HEK293 (cell line): Measurements from ENCODE around the gene SULF2.

Experiments used
- CTCF ChIA-PET: fragments of 350-600 bp; formaldehyde crosslinking; extraction: SDS; loops from one replicate; lab custom pipeline; 2021; ENCODE audit warnings: antibody characterized with exemption; lab: Yijun Ruan, JAX
- POLR2A ChIA-PET: fragments of 300-600 bp; formaldehyde crosslinking; extraction: SDS; loops from one replicate; lab custom pipeline; 2020; ENCODE audit warnings: antibody characterized with exemption, inconsistent platforms; lab: Yijun Ruan, JAX
- H3K27ac ChIP-seq: fragments of 200-500 bp; sonication (Bioruptor generic); 2 replicates; pipeline ENCODE4 v1.5.1; 2014; ENCODE audit warnings: low read depth, low read length, control low read depth, inconsistent platforms; ENCODE audit errors: extremely low read depth
- H3K36me3 ChIP-seq, 2 experiments: fragments of 200-500 bp in 1 of 2; sonication (Bioruptor generic) in 1 of 2; 1 replicate in 1 of 2; 2 replicates in 1 of 2; pipeline ENCODE4 v1.5.1; 2014 to 2017; ENCODE audit warnings: inconsistent platforms in 2 of 2, low read length in 2 of 2; ENCODE audit not compliant: control insufficient read depth in 2 of 2, insufficient read depth in 1 of 2
- H3K4me1 ChIP-seq: fragments of 200-500 bp; sonication (Bioruptor generic); 2 replicates; pipeline ENCODE4 v1.5.1; 2014; ENCODE audit warnings: mild to moderate bottlenecking, low read length, inconsistent platforms; ENCODE audit not compliant: control insufficient read depth, insufficient read depth
- H3K4me3 ChIP-seq: 2 replicates; pipeline ENCODE4 v1.5.1; 2011; ENCODE audit warnings: low read depth, mild to moderate bottlenecking, control low read depth, low read length, moderate library complexity
- H3K9me3 ChIP-seq: fragments of 200-500 bp; sonication (Bioruptor generic); 2 replicates; pipeline ENCODE4 v1.5.1; 2014; ENCODE audit warnings: low read depth, low read length, inconsistent platforms; ENCODE audit not compliant: control insufficient read depth, insufficient read depth
- GLI4 ChIP-seq: fragments of 450-650 bp; formaldehyde crosslinking; IDR thresholded peaks from 2 replicates; pipeline ENCODE4 v1.5.1; 2016; ENCODE audit warnings: missing biosample characterization, missing genetic modification characterization
- GLIS1 ChIP-seq: fragments of 450-650 bp; formaldehyde crosslinking; IDR thresholded peaks from 2 replicates; pipeline ENCODE4 v1.5.1; 2016; ENCODE audit warnings: missing biosample characterization, missing genetic modification characterization
- GLIS2 ChIP-seq: fragments of 450-650 bp; formaldehyde crosslinking; IDR thresholded peaks from 2 replicates; pipeline ENCODE4 v1.5.1; 2016; ENCODE audit warnings: missing biosample characterization, missing genetic modification characterization
- HOXC10 ChIP-seq: sonication (generic); formaldehyde crosslinking; IDR thresholded peaks from 2 replicates; pipeline ENCODE4 v1.8.1; 2023; ENCODE audit warnings: mild to moderate bottlenecking, missing genetic modification reagents
- KLF9 ChIP-seq: fragments of 450-650 bp; formaldehyde crosslinking; IDR thresholded peaks from 2 replicates; pipeline ENCODE4 v1.5.1; 2016; ENCODE audit warnings: missing biosample characterization, missing genetic modification characterization, low read depth
- MYNN ChIP-seq: fragments of 450-650 bp; formaldehyde crosslinking; IDR thresholded peaks from 2 replicates; pipeline ENCODE4 v1.5.1; 2016; ENCODE audit warnings: missing biosample characterization, missing genetic modification characterization, borderline replicate concordance
- RBAK ChIP-seq: fragments of 450-650 bp; formaldehyde crosslinking; IDR thresholded peaks from 2 replicates; pipeline ENCODE4 v1.5.1; 2016; ENCODE audit warnings: missing biosample characterization, missing genetic modification characterization
- SCRT1 ChIP-seq: fragments of 450-650 bp; formaldehyde crosslinking; IDR thresholded peaks from 2 replicates; pipeline ENCODE4 v1.5.1; 2016; ENCODE audit warnings: missing biosample characterization, missing genetic modification characterization, borderline replicate concordance
- ZBTB21 ChIP-seq: fragments of 450-650 bp; formaldehyde crosslinking; IDR thresholded peaks from 2 replicates; pipeline ENCODE4 v1.5.1; 2017; ENCODE audit warnings: missing biosample characterization, missing genetic modification characterization
- ZNF121 ChIP-seq: fragments of 450-650 bp; formaldehyde crosslinking; IDR thresholded peaks from 2 replicates; pipeline ENCODE4 v1.5.1; 2016; ENCODE audit warnings: missing biosample characterization, missing genetic modification characterization
- ZNF146 ChIP-seq: fragments of 450-650 bp; formaldehyde crosslinking; IDR thresholded peaks from 2 replicates; pipeline ENCODE4 v1.5.1; 2016; ENCODE audit warnings: missing biosample characterization, missing genetic modification characterization
- ZNF157 ChIP-seq: fragments of 450-650 bp; formaldehyde crosslinking; IDR thresholded peaks from 2 replicates; pipeline ENCODE4 v1.5.1; 2016; ENCODE audit warnings: missing biosample characterization, missing genetic modification characterization
- ZNF211 ChIP-seq: fragments of 450-650 bp; formaldehyde crosslinking; IDR thresholded peaks from 2 replicates; pipeline ENCODE4 v1.5.1; 2016; ENCODE audit warnings: low read depth, missing biosample characterization, missing genetic modification characterization
- ZNF335 ChIP-seq: fragments of 450-650 bp; formaldehyde crosslinking; conservative IDR thresholded peaks from 2 replicates; pipeline ENCODE4 v1.5.1; 2016; ENCODE audit warnings: missing biosample characterization, missing genetic modification characterization
- ZNF510 ChIP-seq: fragments of 450-650 bp; formaldehyde crosslinking; IDR thresholded peaks from 2 replicates; pipeline ENCODE4 v1.5.1; 2018; ENCODE audit warnings: mild to moderate bottlenecking, missing genetic modification characterization, missing biosample characterization; ENCODE audit not compliant: insufficient replicate concordance
- ZNF544 ChIP-seq: fragments of 450-650 bp; formaldehyde crosslinking; IDR thresholded peaks from 2 replicates; pipeline ENCODE4 v1.5.0; 2017; ENCODE audit warnings: missing biosample characterization, missing genetic modification characterization
- ZNF549 ChIP-seq: fragments of 450-650 bp; IDR thresholded peaks from 2 replicates; pipeline ENCODE4 v1.5.1; 2018; ENCODE audit warnings: missing biosample characterization, missing genetic modification characterization, mild to moderate bottlenecking, inconsistent platforms, moderate library complexity
- ZNF558 ChIP-seq: fragments of 450-650 bp; formaldehyde crosslinking; IDR thresholded peaks from 2 replicates; pipeline ENCODE4 v1.5.1; 2016; ENCODE audit warnings: missing biosample characterization, missing genetic modification characterization
- ZNF561 ChIP-seq: fragments of 450-650 bp; IDR thresholded peaks from 2 replicates; pipeline ENCODE4 v1.5.1; 2018; ENCODE audit warnings: missing biosample characterization, missing genetic modification characterization, borderline replicate concordance
- ZNF623 ChIP-seq: fragments of 450-650 bp; formaldehyde crosslinking; IDR thresholded peaks from 2 replicates; pipeline ENCODE4 v1.5.1; 2016; ENCODE audit warnings: missing biosample characterization, missing genetic modification characterization
- ZNF747 ChIP-seq: fragments of 450-650 bp; formaldehyde crosslinking; IDR thresholded peaks from 2 replicates; pipeline ENCODE4 v1.5.1; 2016; ENCODE audit warnings: missing biosample characterization, missing genetic modification characterization
- ZSCAN16 ChIP-seq: fragments of 450-650 bp; formaldehyde crosslinking; IDR thresholded peaks from 2 replicates; pipeline ENCODE4 v1.5.1; 2016; ENCODE audit warnings: missing biosample characterization, missing genetic modification characterization
- TF ChIP-seq, protein P1 (sequence below): fragments of 450-650 bp; formaldehyde crosslinking; IDR thresholded peaks from 2 replicates; pipeline ENCODE4; 2016; ENCODE audit warnings: missing biosample characterization, missing genetic modification characterization
- TF ChIP-seq, protein P2 (sequence below): fragments of 450-650 bp; formaldehyde crosslinking; IDR thresholded peaks from 2 replicates; pipeline ENCODE4 v1.5.1; 2016; ENCODE audit warnings: missing biosample characterization, missing genetic modification characterization

Gene SULF2

DNA sequence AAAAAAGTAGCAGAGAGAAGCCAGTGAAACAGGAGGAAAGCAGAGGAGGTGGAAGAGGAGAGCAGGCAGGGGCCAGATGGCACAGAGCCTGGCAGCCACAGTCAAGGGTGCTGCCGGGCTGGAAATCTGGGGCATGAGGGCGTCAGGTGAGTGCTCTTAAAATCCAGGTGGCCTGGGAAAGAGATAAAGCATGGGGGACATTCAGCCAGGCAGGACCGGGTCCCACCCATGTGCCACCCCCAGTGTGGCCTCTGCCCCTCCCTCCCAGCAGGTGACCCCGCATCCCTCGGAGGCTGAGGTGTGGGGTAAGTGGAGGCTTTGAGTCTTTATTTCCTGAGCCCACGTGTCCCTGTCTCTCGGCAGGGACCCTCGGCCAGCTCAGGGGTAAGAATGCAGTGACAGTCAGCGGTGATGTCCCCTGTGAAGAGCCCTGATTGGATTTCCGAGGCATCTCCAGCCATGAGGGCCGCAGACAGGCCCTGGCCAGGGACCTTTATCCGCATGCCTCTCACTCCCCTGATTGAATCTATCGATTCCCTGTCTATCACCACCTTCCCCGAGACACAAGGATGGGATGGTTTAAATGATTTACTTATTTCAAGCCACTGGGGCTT is 33.8 kb upstream of the SULF2 start (continued):
- TF ChIP-seq ZBTB21 (tag by site-specific recombination) (no peak), ZNF623 (tag by site-specific recombination) (no peak), ZNF544 (tag by site-specific recombination) (no peak), MYNN (tag by site-specific recombination) (no peak), ZNF510 (tag by site-specific recombination) (no peak), ZNF157 (no peak), ZNF211 (no peak)
- TF ChIP-seq, protein P1, sequence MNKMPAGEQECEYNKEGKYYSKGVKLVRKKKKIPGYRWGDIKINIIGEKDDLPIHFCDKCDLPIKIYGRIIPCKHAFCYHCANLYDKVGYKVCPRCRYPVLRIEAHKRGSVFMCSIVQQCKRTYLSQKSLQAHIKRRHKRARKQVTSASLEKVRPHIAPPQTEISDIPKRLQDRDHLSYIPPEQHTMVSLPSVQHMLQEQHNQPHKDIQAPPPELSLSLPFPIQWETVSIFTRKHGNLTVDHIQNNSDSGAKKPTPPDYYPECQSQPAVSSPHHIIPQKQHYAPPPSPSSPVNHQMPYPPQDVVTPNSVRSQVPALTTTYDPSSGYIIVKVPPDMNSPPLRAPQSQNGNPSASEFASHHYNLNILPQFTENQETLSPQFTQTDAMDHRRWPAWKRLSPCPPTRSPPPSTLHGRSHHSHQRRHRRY (tag by site-specific recombination): no peak

DNA sequence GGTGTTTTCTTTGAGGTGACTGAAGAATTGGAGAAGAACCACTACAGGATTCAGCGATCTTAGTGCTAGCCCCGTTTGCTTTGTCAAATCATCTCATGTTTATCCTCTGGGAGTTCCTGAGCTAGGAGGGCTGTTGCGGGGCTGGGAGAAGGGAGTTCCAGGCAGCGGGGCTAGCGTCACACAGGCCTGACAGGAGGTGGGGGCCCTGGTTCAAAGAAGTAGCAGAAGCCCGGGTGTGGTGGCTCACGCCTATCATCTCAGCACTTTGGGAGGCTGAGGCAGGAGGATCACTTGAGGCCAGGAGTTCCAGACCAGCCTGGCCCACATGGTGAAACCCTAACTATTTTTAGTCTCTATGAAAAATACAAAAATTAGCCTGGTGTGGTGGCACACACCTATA is 33.2 kb upstream of the SULF2 start:
- no peak for TF ChIP-seq SCRT1
- TF ChIP-seq RBAK (tag by site-specific recombination): no peak
- no peak for TF ChIP-seq ZNF558 (tag by site-specific recombination)
- no peak for TF ChIP-seq GLI4 (tag by site-specific recombination)
- Histone ChIP-seq H3K4me1 (no peaks in the 10 kb centered on the region), H3K9me3 (no peaks in the 10 kb centered on the region), H3K36me3 (no peaks in the 10 kb centered on the region), H3K27ac (no peak overlapping the region), H3K4me3 (no peak overlapping the region)
- POLR2A ChIA-PET: no interaction called here
- CTCF ChIA-PET: interaction anchor here (0.8 kb wide), 1 partner anchor 31 kb away, joined by 3 read pairs; no protein-coding TSS in a partner anchor

DNA sequence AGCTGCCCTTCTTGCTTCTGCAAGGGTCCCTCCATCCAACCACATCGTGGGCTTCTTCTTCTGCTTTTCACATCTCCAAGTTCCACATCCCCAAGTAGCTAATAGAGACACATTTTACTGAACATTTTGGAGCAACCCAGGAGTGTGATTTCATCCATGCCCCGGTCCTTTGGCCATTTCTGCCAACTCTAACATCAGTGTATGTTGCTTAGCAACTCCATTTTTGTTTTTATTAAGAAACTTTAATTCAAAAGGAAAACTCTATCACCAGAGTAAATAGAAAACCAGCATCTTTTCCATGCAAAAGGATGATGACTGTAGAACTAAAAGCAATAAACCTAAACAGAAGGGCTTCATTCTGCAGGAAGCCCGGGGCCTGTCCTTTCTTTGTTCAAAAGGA is 32.7 kb upstream of the SULF2 start:
- Histone ChIP-seq H3K27ac (no peak overlapping the region), H3K36me3 (no peaks in the 10 kb centered on the region), H3K9me3 (no peaks in the 10 kb centered on the region), H3K4me1 (no peaks in the 10 kb centered on the region), H3K4me3 (no peak overlapping the region)
- TF ChIP-seq, protein P2, sequence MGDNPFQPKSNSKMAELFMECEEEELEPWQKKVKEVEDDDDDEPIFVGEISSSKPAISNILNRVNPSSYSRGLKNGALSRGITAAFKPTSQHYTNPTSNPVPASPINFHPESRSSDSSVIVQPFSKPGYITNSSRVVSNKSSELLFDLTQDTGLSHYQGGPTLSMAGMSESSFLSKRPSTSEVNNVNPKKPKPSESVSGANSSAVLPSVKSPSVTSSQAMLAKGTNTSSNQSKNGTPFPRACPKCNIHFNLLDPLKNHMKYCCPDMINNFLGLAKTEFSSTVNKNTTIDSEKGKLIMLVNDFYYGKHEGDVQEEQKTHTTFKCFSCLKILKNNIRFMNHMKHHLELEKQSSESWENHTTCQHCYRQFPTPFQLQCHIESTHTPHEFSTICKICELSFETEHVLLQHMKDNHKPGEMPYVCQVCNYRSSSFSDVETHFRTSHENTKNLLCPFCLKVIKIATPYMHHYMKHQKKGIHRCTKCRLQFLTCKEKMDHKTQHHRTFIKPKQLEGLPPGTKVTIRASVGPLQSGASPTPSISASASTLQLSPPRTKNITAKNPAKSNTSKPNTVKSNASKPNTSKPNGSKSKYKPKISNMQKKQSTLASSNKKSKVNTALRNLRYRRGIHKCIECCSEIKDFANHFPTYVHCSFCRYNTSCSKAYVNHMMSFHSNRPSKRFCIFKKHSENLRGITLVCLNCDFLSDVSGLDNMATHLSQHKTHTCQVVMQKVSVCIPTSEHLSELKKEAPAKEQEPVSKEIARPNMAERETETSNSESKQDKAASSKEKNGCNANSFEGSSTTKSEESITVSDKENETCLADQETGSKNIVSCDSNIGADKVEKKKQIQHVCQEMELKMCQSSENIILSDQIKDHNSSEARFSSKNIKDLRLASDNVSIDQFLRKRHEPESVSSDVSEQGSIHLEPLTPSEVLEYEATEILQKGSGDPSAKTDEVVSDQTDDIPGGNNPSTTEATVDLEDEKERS (tag by site-specific recombination): no peak
- TF ChIP-seq KLF9 (tag by site-specific recombination) (no peak), ZNF121 (no peak), ZNF335 (tag by site-specific recombination) (no peak), ZNF549 (tag by site-specific recombination) (no peak), HOXC10 (CRISPR knock-in tag) (no peak), ZNF747 (tag by site-specific recombination) (no peak), GLIS1 (tag by site-specific recombination) (no peak), GLIS2 (tag by site-specific recombination) (no peak), ZSCAN16 (tag by site-specific recombination) (no peak), ZNF561 (no peak), ZNF146 (no peak)
- ChIA-PET CTCF (interaction anchor here (0.8 to 1.3 kb wide), 2 partner anchors 31 to 478 kb away, joined by 3 read pairs; no protein-coding TSS in a partner anchor), POLR2A (no interaction called here)
